Vagina (tissue), 2 donors: Measurements from ENCODE around the gene FAM124A.

Experiments
- POLR2AphosphoS5 ChIP-seq, 2 donors: sonication (generic); formaldehyde crosslinking; IDR thresholded peaks; one replicate each; pipeline ENCODE4 v1.9.0; 2017; ENCODE audit warnings: antibody characterized with exemption in 2 of 2, mild to moderate bottlenecking in 2 of 2, low read depth in 1 of 2; ENCODE audit not compliant: insufficient read depth in 1 of 2
- TF ChIP-seq, protein P1 (sequence below), 3 experiments: fragments of 450-650 bp in 2 of 3; fragments of 200-600 bp in 1 of 3; sonication (generic) in 1 of 3; IDR thresholded peaks; one replicate each; pipeline ENCODE4 v1.5.1; 2017 to 2019; ENCODE audit warnings: antibody characterized with exemption in 3 of 3, mild to moderate bottlenecking in 2 of 3, moderate library complexity in 2 of 3

DNA sequence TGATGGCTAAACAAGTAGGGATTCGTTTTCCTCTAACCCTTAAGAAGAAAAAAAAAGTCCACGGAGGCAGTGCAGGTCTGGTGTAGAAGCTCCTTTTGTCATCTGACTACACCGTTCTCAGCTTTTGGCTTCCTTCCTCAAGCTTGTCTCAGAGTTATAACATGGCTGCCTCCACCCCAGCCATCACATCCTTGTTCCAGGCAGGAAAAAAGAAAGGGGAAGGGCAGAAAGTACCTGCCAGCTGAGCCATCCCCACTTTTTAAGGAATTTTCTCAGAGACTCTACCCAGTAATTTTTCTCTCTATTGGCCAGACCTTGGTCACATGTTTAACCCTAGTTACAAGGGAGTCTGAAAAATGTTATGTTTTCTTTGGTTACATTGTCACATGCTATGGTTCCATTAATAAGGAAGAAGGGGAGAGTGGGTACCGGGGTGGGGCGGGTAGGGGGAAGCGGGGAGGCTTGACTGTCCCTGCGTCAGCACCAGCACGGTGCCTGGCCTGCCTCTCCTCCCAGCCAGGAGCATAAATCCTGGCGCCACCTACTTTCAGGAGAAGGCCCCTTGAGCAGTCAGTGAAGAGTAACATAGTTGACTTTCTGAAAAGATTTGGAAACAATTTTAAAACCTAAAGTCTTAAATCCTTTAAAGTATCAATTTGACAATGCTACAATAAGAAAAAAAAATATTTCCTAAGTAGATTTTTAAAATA lies 11.1 kb downstream of the FAM124A start:
- TF ChIP-seq POLR2AphosphoS5 (IDR thresholded peaks at IDR 0.05; ENCODE audit: insufficient read depth in 1 of 2, low read depth in 1 of 2) = no peak
- TF ChIP-seq, protein P1, sequence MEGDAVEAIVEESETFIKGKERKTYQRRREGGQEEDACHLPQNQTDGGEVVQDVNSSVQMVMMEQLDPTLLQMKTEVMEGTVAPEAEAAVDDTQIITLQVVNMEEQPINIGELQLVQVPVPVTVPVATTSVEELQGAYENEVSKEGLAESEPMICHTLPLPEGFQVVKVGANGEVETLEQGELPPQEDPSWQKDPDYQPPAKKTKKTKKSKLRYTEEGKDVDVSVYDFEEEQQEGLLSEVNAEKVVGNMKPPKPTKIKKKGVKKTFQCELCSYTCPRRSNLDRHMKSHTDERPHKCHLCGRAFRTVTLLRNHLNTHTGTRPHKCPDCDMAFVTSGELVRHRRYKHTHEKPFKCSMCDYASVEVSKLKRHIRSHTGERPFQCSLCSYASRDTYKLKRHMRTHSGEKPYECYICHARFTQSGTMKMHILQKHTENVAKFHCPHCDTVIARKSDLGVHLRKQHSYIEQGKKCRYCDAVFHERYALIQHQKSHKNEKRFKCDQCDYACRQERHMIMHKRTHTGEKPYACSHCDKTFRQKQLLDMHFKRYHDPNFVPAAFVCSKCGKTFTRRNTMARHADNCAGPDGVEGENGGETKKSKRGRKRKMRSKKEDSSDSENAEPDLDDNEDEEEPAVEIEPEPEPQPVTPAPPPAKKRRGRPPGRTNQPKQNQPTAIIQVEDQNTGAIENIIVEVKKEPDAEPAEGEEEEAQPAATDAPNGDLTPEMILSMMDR (IDR thresholded peaks at IDR 0.05) = no peak
